Common myeloid progenitor, CD34-positive (primary cell): Measurements from ENCODE around the gene FGG.

ENCODE experiments used
- CTCF ChIA-PET: fragments of 350-600 bp; sonication (Branson Sonifier 250); formaldehyde crosslinking; loops from one replicate; lab custom pipeline; 2021; ENCODE audit warnings: antibody characterized with exemption; lab: Charles Lee
- POLR2A ChIA-PET: fragments of 350-600 bp; sonication (Branson Sonifier 250); formaldehyde crosslinking; loops from one replicate; lab custom pipeline; 2021; ENCODE audit warnings: antibody characterized with exemption; lab: Charles Lee
- DNase-seq, 3 donors: peaks; one replicate each; pipeline versions ENCODE4 v3.0.0 to v3.0.0-alpha.2; 2013
- H3K27ac ChIP-seq, 2 experiments: 1 replicate in 1 of 2; 2 replicates in 1 of 2; pipeline ENCODE4 v1.7.0; 2013; ENCODE audit warnings: inconsistent platforms in 2 of 2, low read length in 2 of 2, mild to moderate bottlenecking in 2 of 2, low read depth in 1 of 2, moderate library complexity in 1 of 2; ENCODE audit not compliant: severe bottlenecking in 2 of 2, insufficient read depth in 1 of 2, poor library complexity in 1 of 2
- H3K27me3 ChIP-seq, 5 experiments: replicated peaks in 2 of 5; 1 replicate in 3 of 5; 2 replicates in 2 of 5; pipeline versions ENCODE4 v1.6.1 to v1.7.0; 2013; ENCODE audit warnings: low read length in 4 of 5, mild to moderate bottlenecking in 2 of 5, moderate library complexity in 2 of 5, inconsistent platforms in 1 of 5; ENCODE audit not compliant: insufficient read depth in 5 of 5, control insufficient read depth in 4 of 5
- H3K36me3 ChIP-seq, 4 experiments: 1 replicate in 2 of 4; 2 replicates in 2 of 4; pipeline versions ENCODE4 v1.6.1 to v1.7.0; 2013; ENCODE audit warnings: low read length in 3 of 4, control low read depth in 1 of 4, mild to moderate bottlenecking in 1 of 4; ENCODE audit not compliant: control insufficient read depth in 4 of 4, insufficient read depth in 4 of 4
- H3K4me1 ChIP-seq, 4 experiments: 1 replicate in 3 of 4; 2 replicates in 1 of 4; pipeline versions ENCODE4 v1.6.1 to v1.7.1; 2013; ENCODE audit warnings: low read length in 3 of 4, mild to moderate bottlenecking in 3 of 4, control low read depth in 1 of 4, inconsistent platforms in 1 of 4, moderate library complexity in 1 of 4; ENCODE audit not compliant: control insufficient read depth in 4 of 4, insufficient read depth in 4 of 4; ENCODE audit errors: control extremely low read depth in 1 of 4
- H3K4me3 ChIP-seq, 7 experiments: 1 replicate in 4 of 7; 2 replicates in 3 of 7; pipeline versions ENCODE4 v1.5.1 to v1.7.0; 2013; ENCODE audit warnings: mild to moderate bottlenecking in 7 of 7, low read length in 6 of 7, moderate library complexity in 6 of 7, inconsistent platforms in 2 of 7, low read depth in 2 of 7, control low read depth in 1 of 7; ENCODE audit not compliant: insufficient read depth in 4 of 7, control insufficient read depth in 1 of 7; ENCODE audit errors: extremely low read depth in 1 of 7
- H3K9me3 ChIP-seq, 5 experiments: 1 replicate in 4 of 5; 2 replicates in 1 of 5; pipeline versions ENCODE4 v1.6.1 to v1.7.1; 2013; ENCODE audit warnings: low read length in 4 of 5, mild to moderate bottlenecking in 2 of 5, inconsistent platforms in 1 of 5, low read depth in 1 of 5, moderate library complexity in 1 of 5; ENCODE audit not compliant: control insufficient read depth in 4 of 5, insufficient read depth in 2 of 5; ENCODE audit errors: control extremely low read depth in 1 of 5
- WGBS: methylation state at CpG from one replicate; pipeline ENCODE4 v1.1.5; 2013; ENCODE audit not compliant: insufficient coverage; 5-methylcytosine and 5-hydroxymethylcytosine counted together

The FGG gene

GRCh38 chr4:154590329-154591006 is 22.0 kb downstream of the FGG start, which contains the start of gene FGA:
Gene FGA, minus strand, starts transcription at chr4:154590742. Its CDS starts 55 bp downstream, at chr4:154590687.
- WGBS, result 100% methylated on average over 3 of the region's 3 CpGs
- POLR2A ChIA-PET, result no interaction called here
- Histone ChIP-seq H3K27ac (no peak within 1 kb of the TSS), H3K36me3 (no peaks in the 10 kb centered on the region), H3K4me1 (no peaks in the 10 kb centered on the region), H3K27me3 (peaks cover 0 to 2% (median 0%) of the 10 kb centered on the region in 5 experiments), H3K9me3 (no peaks in the 10 kb centered on the region), H3K4me3 (no peak within 1 kb of the TSS)
- CTCF ChIA-PET, result interaction anchor here (1.2 to 1.5 kb wide), 3 partner anchors 17 to 48 kb away, joined by 3 to 4 read pairs (median 3); no protein-coding TSS in a partner anchor
- DNase-seq, result no peak

GRCh38 chr4:154589296-154590197 is 22.9 kb downstream of the FGG start:
- H3K4me1 ChIP-seq, result no peaks in the 10 kb centered on the region
- no peak overlapping the region for H3K4me3 ChIP-seq
- WGBS, result 93% methylated on average over 4 of the region's 7 CpGs
- H3K9me3 ChIP-seq, result no peaks in the 10 kb centered on the region
- DNase-seq, result no peak
- ChIA-PET POLR2A (no interaction called here), CTCF (interaction anchor here (1.2 kb wide), 1 partner anchor 31 kb away, joined by 3 read pairs; no protein-coding TSS in a partner anchor)
- no peaks in the 10 kb centered on the region for H3K36me3 ChIP-seq
- H3K27ac ChIP-seq, result no peak overlapping the region
- H3K27me3 ChIP-seq, result peaks cover 0 to 2% (median 0%) of the 10 kb centered on the region in 5 experiments

- 80% methylated on average over 1 of the region's 2 CpGs for WGBS
- ChIA-PET CTCF (no interaction called here), POLR2A (no interaction called here)
These were observed 24.3 kb downstream of the FGG start for GRCh38 chr4:154588198-154588597.

GRCh38 chr4:154586296-154587033 is 26.0 kb downstream of the FGG start:
- H3K36me3 ChIP-seq, result no peaks in the 10 kb centered on the region
- peaks cover 0 to 2% (median 0%) of the 10 kb centered on the region in 5 experiments for H3K27me3 ChIP-seq
- DNase-seq, result no peak
- ChIA-PET POLR2A (no interaction called here), CTCF (no interaction called here)
- H3K4me1 ChIP-seq, result no peaks in the 10 kb centered on the region
- no peak overlapping the region for H3K4me3 ChIP-seq
- no peak overlapping the region for H3K27ac ChIP-seq
- H3K9me3 ChIP-seq, result no peaks in the 10 kb centered on the region
- WGBS, result 92% methylated on average over 12 of the region's 13 CpGs

More at GRCh38 chr4:154588198-154588597, 24.3 kb downstream of the FGG start:
- no peaks in the 10 kb centered on the region for H3K9me3 ChIP-seq
- no peaks in the 10 kb centered on the region for H3K36me3 ChIP-seq
- H3K4me3 ChIP-seq, result no peak overlapping the region
- no peak for DNase-seq
- no peak overlapping the region for H3K27ac ChIP-seq
- no peaks in the 10 kb centered on the region for H3K4me1 ChIP-seq
- peaks cover 0 to 2% (median 0%) of the 10 kb centered on the region in 5 experiments for H3K27me3 ChIP-seq

GRCh38 chr4:154585369-154586018 is 27.0 kb downstream of the FGG start:
- CTCF ChIA-PET, result interaction anchor here (0.9 to 1.1 kb wide), 3 partner anchors 10 to 27 kb away, joined by 3 to 4 read pairs (median 3); partner anchors contain the start of gene FGG
- Histone ChIP-seq H3K27ac (no peak overlapping the region), H3K36me3 (no peaks in the 10 kb centered on the region), H3K4me1 (no peaks in the 10 kb centered on the region), H3K9me3 (no peaks in the 10 kb centered on the region), H3K4me3 (no peak overlapping the region), H3K27me3 (peaks cover 0 to 2% (median 0%) of the 10 kb centered on the region in 5 experiments)
- DNase-seq, result no peak
- WGBS, result 96% methylated on average over 9 of the region's 10 CpGs
- POLR2A ChIA-PET, result interaction anchor here (0.6 kb wide), 1 partner anchor 12 kb away, joined by 3 read pairs; no protein-coding TSS in a partner anchor

GRCh38 chr4:154584259-154584658 is 28.2 kb downstream of the FGG start:
- H3K27me3 ChIP-seq, result peaks cover 0 to 2% (median 0%) of the 10 kb centered on the region in 5 experiments
- 95% methylated on average over 4 of the region's 5 CpGs for WGBS
- CTCF ChIA-PET, result interaction anchor here (1.1 kb wide), 1 partner anchor 29 kb away, joined by 3 read pairs; the partner anchor contains the start of gene FGG
- H3K36me3 ChIP-seq, result no peaks in the 10 kb centered on the region
- no peak for DNase-seq
- POLR2A ChIA-PET, result no interaction called here
- no peaks in the 10 kb centered on the region for H3K4me1 ChIP-seq
- no peak overlapping the region for H3K4me3 ChIP-seq
- no peak overlapping the region for H3K27ac ChIP-seq
- H3K9me3 ChIP-seq, result no peaks in the 10 kb centered on the region
